Mesothelial cell of epicardium (in vitro differentiated cells): ENCODE data around the gene GALK1. TPM values are rescaled to one million over a fixed set of nuclear protein-coding genes. Genes with fewer than 3 reads are reported as not detected.

Source experiments
- DNase-seq, 2 experiments: peaks; one replicate each; pipeline ENCODE4 v3.0.0; 2021; ENCODE audit warnings: low spot score in 2 of 2; ENCODE audit not compliant: unreplicated experiment in 2 of 2
- H3K27ac Mint-ChIP-seq: 2 replicates; pipeline ENCODE4 v1.8.0; 2021; ENCODE audit warnings: mixed read lengths
- H3K27me3 Mint-ChIP-seq: 2 replicates; pipeline ENCODE4 v1.8.0; 2021; ENCODE audit warnings: low read depth, mixed read lengths
- H3K36me3 Mint-ChIP-seq: 2 replicates; pipeline ENCODE4 v1.8.0; 2021; ENCODE audit warnings: mixed read lengths
- H3K4me1 Mint-ChIP-seq: 2 replicates; pipeline ENCODE4 v1.8.0; 2021; ENCODE audit warnings: mixed read lengths
- H3K4me3 Mint-ChIP-seq: 2 replicates; pipeline ENCODE4 v1.8.0; 2021; ENCODE audit warnings: mild to moderate bottlenecking, moderate library complexity, mixed read lengths
- H3K9me3 Mint-ChIP-seq: 2 replicates; pipeline ENCODE4 v1.8.0; 2021; ENCODE audit warnings: mixed read lengths
- CTCF ChIP-seq: fragments of 200-600 bp; sonication (generic); IDR thresholded peaks from one replicate; pipeline ENCODE4 v1.5.0; 2021; ENCODE audit warnings: antibody characterized with exemption; ENCODE audit not compliant: unreplicated experiment
- total RNA-seq: library from RNA; stranded (reverse); gene quantifications from 3 replicates; pipeline ENCODE4 v1.2.1, GENCODE V29; 2021

The GALK1 gene
- total RNA-seq, 1 donor from 2014 or later: 32.1 TPM

- no peaks in the 10 kb centered on the region for H3K9me3 Mint-ChIP-seq
- no peak for DNase-seq
- peaks cover under 1% of the 10 kb centered on the region for H3K36me3 Mint-ChIP-seq
- H3K4me1 Mint-ChIP-seq: peaks cover 12% of the 10 kb centered on the region
- H3K27ac Mint-ChIP-seq: no peak overlapping the region
- H3K27me3 Mint-ChIP-seq: no peaks in the 10 kb centered on the region
- H3K4me3 Mint-ChIP-seq: no peak overlapping the region
- no peak for TF ChIP-seq CTCF
Observed at GRCh38 chr17:75771334-75772281, 6.6 kb upstream of the GALK1 start.

DNA sequence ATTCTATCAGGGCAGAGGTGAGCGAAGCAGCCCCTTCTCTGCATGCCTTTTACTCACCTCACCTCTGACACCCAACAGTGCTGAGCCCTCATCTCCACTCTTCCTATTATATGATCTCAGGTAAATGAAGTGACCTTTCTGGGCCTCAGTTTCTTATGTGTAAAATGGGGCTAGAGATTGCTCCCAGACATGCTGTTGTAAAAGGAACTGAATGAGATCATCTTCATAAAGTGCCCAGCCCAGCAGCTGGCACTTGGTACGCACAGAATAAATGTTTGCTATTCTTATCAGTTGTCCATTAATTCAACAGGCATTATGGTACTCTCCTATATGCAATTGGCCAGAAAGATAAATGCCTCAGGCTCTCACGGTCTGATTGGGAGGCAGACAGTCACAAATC is 4.5 kb upstream of the GALK1 start:
- DNase-seq: no peak
- no peak overlapping the region for H3K4me3 Mint-ChIP-seq
- H3K27me3 Mint-ChIP-seq: no peaks in the 10 kb centered on the region
- no peaks in the 10 kb centered on the region for H3K36me3 Mint-ChIP-seq
- no peak for TF ChIP-seq CTCF
- H3K4me1 Mint-ChIP-seq: peaks cover under 1% of the 10 kb centered on the region
- H3K27ac Mint-ChIP-seq: no peak overlapping the region
- H3K9me3 Mint-ChIP-seq: no peaks in the 10 kb centered on the region

- no peak for DNase-seq
- H3K27ac Mint-ChIP-seq: no peak overlapping the region
- no peaks in the 10 kb centered on the region for H3K9me3 Mint-ChIP-seq
- H3K4me3 Mint-ChIP-seq: no peak overlapping the region
- peaks cover 7% of the 10 kb centered on the region for H3K4me1 Mint-ChIP-seq
- H3K36me3 Mint-ChIP-seq: no peaks in the 10 kb centered on the region
- no peaks in the 10 kb centered on the region for H3K27me3 Mint-ChIP-seq
- no peak for TF ChIP-seq CTCF
Observed at GRCh38 chr17:75767881-75768280, 2.9 kb upstream of the GALK1 start.

- peak overlapping the region; percentile 69 for H3K27ac Mint-ChIP-seq
- H3K36me3 Mint-ChIP-seq: peaks cover 2% of the 10 kb centered on the region
- peak overlapping the region; percentile 53 for H3K4me3 Mint-ChIP-seq
- H3K27me3 Mint-ChIP-seq: no peaks in the 10 kb centered on the region
- DNase-seq: no peak
- no peaks in the 10 kb centered on the region for H3K9me3 Mint-ChIP-seq
- H3K4me1 Mint-ChIP-seq: peaks cover 8% of the 10 kb centered on the region
- no peak for TF ChIP-seq CTCF
Observed at GRCh38 chr17:75765981-75766380, 989 bp upstream of the GALK1 start.

- no peaks in the 10 kb centered on the region for H3K9me3 Mint-ChIP-seq
- H3K27me3 Mint-ChIP-seq: no peaks in the 10 kb centered on the region
- DNase-seq: no peak
- H3K4me1 Mint-ChIP-seq: peaks cover 8% of the 10 kb centered on the region
- H3K27ac Mint-ChIP-seq: peak overlapping the region; percentile 39
- H3K36me3 Mint-ChIP-seq: peaks cover 2% of the 10 kb centered on the region
- H3K4me3 Mint-ChIP-seq: peak overlapping the region; percentile 65
- no peak for TF ChIP-seq CTCF
Observed at GRCh38 chr17:75764417-75764710, 628 bp downstream of the GALK1 start.
